ENCODE results near the gene MYL6. TPM values are rescaled to one million over a fixed set of nuclear protein-coding genes. Genes with fewer than 3 reads are reported as not detected.

MYL6 gene
- total and polyA plus RNA-seq, 9 of the 15 experiments (the other 6 are each of a cell fraction or from before 2014, with no cell fraction given): 557 to 1,664 (median 958) TPM

DNA sequence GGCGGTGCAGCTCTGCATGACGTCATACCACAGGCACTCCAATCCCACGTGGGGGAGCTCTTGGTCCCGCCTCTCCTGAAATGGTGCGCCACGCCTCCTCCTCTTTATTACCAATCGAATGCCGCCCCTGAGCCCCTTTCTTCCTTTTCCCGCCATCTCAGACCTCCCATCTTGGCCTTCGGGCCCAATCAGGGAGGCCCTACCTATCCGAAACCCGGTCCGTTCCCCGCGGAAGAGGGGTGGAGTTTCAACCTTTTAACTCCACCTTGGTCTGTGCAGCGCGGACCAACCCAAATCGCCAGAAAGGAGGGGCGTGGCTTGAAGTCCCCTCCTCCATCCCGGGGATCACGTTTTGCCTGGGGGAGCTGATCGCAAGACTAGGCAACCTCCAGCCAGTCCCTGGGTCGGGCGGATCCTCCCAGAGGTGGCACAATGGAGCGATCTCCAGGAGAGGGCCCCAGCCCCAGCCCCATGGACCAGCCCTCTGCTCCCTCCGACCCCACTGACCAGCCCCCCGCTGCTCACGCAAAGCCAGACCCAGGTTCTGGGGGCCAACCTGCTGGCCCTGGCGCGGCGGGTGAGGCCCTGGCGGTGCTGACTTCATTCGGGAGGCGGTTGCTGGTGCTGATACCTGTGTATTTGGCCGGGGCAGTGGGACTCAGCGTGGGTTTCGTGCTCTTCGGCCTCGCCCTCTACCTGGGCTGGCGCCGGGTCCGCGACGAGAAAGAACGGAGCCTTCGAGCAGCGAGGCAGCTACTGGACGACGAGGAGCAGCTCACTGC, 30.1 kb upstream of the MYL6 start, which contains the start of gene ESYT1:
TSS of gene ESYT1 (plus strand) at position 380 of the 782 bp plus-strand sequence. CDS start at position 433, 53 bp downstream.
- peak; percentile 98 for FAIRE-seq
- TF ChIP-seq TAF15 (IDR thresholded peaks at IDR 0.05; ENCODE audit: low read depth, low read length): peak; percentile 65; the same call in 1 of the 2 replicates
- TF ChIP-seq HDAC6 (IDR thresholded peaks at IDR 0.05; ENCODE audit: low read depth, low read length): no peak
- TF ChIP-seq, protein P1, sequence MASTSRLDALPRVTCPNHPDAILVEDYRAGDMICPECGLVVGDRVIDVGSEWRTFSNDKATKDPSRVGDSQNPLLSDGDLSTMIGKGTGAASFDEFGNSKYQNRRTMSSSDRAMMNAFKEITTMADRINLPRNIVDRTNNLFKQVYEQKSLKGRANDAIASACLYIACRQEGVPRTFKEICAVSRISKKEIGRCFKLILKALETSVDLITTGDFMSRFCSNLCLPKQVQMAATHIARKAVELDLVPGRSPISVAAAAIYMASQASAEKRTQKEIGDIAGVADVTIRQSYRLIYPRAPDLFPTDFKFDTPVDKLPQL (IDR thresholded peaks at IDR 0.05; ENCODE audit: extremely low read depth, insufficient read length): no peak
- TF ChIP-seq, protein P2, sequence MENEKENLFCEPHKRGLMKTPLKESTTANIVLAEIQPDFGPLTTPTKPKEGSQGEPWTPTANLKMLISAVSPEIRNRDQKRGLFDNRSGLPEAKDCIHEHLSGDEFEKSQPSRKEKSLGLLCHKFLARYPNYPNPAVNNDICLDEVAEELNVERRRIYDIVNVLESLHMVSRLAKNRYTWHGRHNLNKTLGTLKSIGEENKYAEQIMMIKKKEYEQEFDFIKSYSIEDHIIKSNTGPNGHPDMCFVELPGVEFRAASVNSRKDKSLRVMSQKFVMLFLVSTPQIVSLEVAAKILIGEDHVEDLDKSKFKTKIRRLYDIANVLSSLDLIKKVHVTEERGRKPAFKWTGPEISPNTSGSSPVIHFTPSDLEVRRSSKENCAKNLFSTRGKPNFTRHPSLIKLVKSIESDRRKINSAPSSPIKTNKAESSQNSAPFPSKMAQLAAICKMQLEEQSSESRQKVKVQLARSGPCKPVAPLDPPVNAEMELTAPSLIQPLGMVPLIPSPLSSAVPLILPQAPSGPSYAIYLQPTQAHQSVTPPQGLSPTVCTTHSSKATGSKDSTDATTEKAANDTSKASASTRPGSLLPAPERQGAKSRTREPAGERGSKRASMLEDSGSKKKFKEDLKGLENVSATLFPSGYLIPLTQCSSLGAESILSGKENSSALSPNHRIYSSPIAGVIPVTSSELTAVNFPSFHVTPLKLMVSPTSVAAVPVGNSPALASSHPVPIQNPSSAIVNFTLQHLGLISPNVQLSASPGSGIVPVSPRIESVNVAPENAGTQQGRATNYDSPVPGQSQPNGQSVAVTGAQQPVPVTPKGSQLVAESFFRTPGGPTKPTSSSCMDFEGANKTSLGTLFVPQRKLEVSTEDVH (IDR thresholded peaks at IDR 0.05; ENCODE audit: low read depth, partially characterized antibody): peak; percentile 100
- TF ChIP-seq, protein P3, sequence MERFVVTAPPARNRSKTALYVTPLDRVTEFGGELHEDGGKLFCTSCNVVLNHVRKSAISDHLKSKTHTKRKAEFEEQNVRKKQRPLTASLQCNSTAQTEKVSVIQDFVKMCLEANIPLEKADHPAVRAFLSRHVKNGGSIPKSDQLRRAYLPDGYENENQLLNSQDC (CRISPR knock-in tag; IDR thresholded peaks at IDR 0.05): no peak
- TF ChIP-seq MAFF (IDR thresholded peaks at IDR 0.05; ENCODE audit: low read length): no peak
- TF ChIP-seq, protein P4, sequence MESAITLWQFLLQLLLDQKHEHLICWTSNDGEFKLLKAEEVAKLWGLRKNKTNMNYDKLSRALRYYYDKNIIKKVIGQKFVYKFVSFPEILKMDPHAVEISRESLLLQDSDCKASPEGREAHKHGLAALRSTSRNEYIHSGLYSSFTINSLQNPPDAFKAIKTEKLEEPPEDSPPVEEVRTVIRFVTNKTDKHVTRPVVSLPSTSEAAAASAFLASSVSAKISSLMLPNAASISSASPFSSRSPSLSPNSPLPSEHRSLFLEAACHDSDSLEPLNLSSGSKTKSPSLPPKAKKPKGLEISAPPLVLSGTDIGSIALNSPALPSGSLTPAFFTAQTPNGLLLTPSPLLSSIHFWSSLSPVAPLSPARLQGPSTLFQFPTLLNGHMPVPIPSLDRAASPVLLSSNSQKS (CRISPR knock-in tag; IDR thresholded peaks at IDR 0.05): no peak
- TF ChIP-seq KLF16 (IDR thresholded peaks at IDR 0.05): no peak
- TF ChIP-seq CHD2 (IDR thresholded peaks at IDR 0.05; ENCODE audit: low read depth, low read length): no peak
- no peak for TF ChIP-seq ZNF586 (CRISPR knock-in tag; conservative IDR thresholded peaks at IDR 0.05)
- TF ChIP-seq PHF21A (IDR thresholded peaks at IDR 0.05; ENCODE audit: borderline replicate concordance, low read depth): no peak
- TF ChIP-seq, protein P5, sequence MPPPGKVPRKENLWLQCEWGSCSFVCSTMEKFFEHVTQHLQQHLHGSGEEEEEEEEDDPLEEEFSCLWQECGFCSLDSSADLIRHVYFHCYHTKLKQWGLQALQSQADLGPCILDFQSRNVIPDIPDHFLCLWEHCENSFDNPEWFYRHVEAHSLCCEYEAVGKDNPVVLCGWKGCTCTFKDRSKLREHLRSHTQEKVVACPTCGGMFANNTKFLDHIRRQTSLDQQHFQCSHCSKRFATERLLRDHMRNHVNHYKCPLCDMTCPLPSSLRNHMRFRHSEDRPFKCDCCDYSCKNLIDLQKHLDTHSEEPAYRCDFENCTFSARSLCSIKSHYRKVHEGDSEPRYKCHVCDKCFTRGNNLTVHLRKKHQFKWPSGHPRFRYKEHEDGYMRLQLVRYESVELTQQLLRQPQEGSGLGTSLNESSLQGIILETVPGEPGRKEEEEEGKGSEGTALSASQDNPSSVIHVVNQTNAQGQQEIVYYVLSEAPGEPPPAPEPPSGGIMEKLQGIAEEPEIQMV (tag; conservative IDR thresholded peaks at IDR 0.05; ENCODE audit: low read depth): no peak
- peak; percentile 62 to 73; a peak in 3 of 4 replicates for TF ChIP-seq MAZ (CRISPR knock-in tag; conservative IDR thresholded peaks at IDR 0.05 in 1 of 2, IDR thresholded peaks at IDR 0.05 in 1 of 2)
- TF ChIP-seq GTF2A2 (tag; IDR thresholded peaks at IDR 0.05): no peak

More for the DNA sequence above, 30.1 kb upstream of the MYL6 start, which contains the start of gene ESYT1:
- Histone ChIP-seq H3K4me1 (replicated peaks in 1 of 2; ENCODE audit: control insufficient read depth in 2 of 2, insufficient read depth in 2 of 2, low read length in 2 of 2) (peaks cover 31 to 46% of the 10 kb centered on the region in 2 experiments), H3K9me1 (ENCODE audit: control insufficient read depth, insufficient read depth, low read length) (peaks cover 6% of the 10 kb centered on the region), H3K27me3 (ENCODE audit: control insufficient read depth in 2 of 2, insufficient read depth in 2 of 2, low read length in 2 of 2) (no peaks in the 10 kb centered on the region), H3K4me3 (peak within 1 kb of the TSS; percentile 92), H3K9ac (ENCODE audit: insufficient read depth in 1 of 2, low read depth in 2 of 2, low read length in 2 of 2) (peak within 1 kb of the TSS; percentile 96 to 98), H3K27ac (ENCODE audit: extremely low read depth, low read depth, low read length) (peak within 1 kb of the TSS; percentile 93), H4K20me1 (replicated peaks; ENCODE audit: control insufficient read depth, insufficient read depth, low read length) (peaks cover 5% of the 10 kb centered on the region), H3K79me2 (ENCODE audit: control insufficient read depth, insufficient read depth, low read length) (peaks cover 52% of the 10 kb centered on the region), H3K4me2 (ENCODE audit: insufficient read depth, low read length) (peak within 1 kb of the TSS; percentile 98), H3K9me3 (replicated peaks; ENCODE audit: control insufficient read depth, insufficient read depth, low read depth, low read length) (no peaks in the 10 kb centered on the region), H2AFZ (ENCODE audit: low read depth, low read length) (peak within 1 kb of the TSS; percentile 34), H3K36me3 (ENCODE audit: control insufficient read depth, insufficient read depth, low read length) (peaks cover 36% of the 10 kb centered on the region)
- under 1% methylated on average over 41 of the region's 49 CpGs for WGBS (ENCODE audit: insufficient coverage, low coverage, missing lambda C conversion rate)
- ChIA-PET CTCF (ENCODE audit: low intra/inter-chr PET ratio) (no interaction called here), POLR2A (interaction anchor here (0.5 to 5.6 kb wide), 20 partner anchors 8 to 511 kb away, joined by 3 to 85 read pairs (median 6); partner anchors contain the start of genes MYL6, PA2G4, RNF41 and RPL41)
- in situ Hi-C loops (cut with MboI): loop anchor here (5.0 to 10.0 kb wide), 2 partner anchors 59 to 337 kb away; partner anchors contain the start of genes SMARCC2 and SPRYD4
- DNase-seq (ENCODE audit: extremely low read depth in 1 of 4, low spot score in 3 of 4): peak; percentile 95 to 100 (median 97)
- peak; percentile 89 for ATAC-seq
- intact Hi-C loops (cut with micrococcal nuclease): loop anchor here (1.0 kb wide), 1 partner anchor 30 kb away; the partner anchor contains the start of gene MYL6
- BruUV-seq (replicated peaks): TSS peak; percentile 61

Data from K562 (cell line).